Keratinocyte (primary cell): ENCODE data around the gene SLC35E3. TPM values are rescaled to one million over a fixed set of nuclear protein-coding genes. Genes with fewer than 3 reads are reported as not detected.

ENCODE experiments used
- DNase-seq: peaks from one replicate; pipeline ENCODE4 v3.0.0-alpha.2; 2011; ENCODE audit warnings: low read depth, missing footprints, low spot score
- FAIRE-seq: peaks from 2 replicates; lab custom pipeline; 2011; peaks lifted over from hg19 to GRCh38; lab: Jason Lieb, UNC
- H2AFZ ChIP-seq: 2 replicates; pipeline ENCODE4 v1.6.0; 2012; ENCODE audit warnings: low read length, control low read depth, inconsistent platforms; ENCODE audit not compliant: control insufficient read depth
- H3K27ac ChIP-seq: 2 replicates; pipeline ENCODE4 v1.5.1; 2011; ENCODE audit warnings: low read length; ENCODE audit not compliant: control insufficient read depth, insufficient read depth
- H3K27me3 ChIP-seq: 3 replicates; pipeline ENCODE4 v1.6.0; 2011; ENCODE audit warnings: low read length; ENCODE audit not compliant: control insufficient read depth, insufficient read depth; ENCODE audit errors: extremely low read depth
- H3K36me3 ChIP-seq, 2 experiments: 2 replicates in 1 of 2; 3 replicates in 1 of 2; pipeline ENCODE4 v1.5.1; 2011; ENCODE audit warnings: low read length in 2 of 2, mild to moderate bottlenecking in 1 of 2; ENCODE audit not compliant: control insufficient read depth in 2 of 2, insufficient read depth in 2 of 2; ENCODE audit errors: extremely low read depth in 1 of 2
- H3K4me1 ChIP-seq: 3 replicates; pipeline ENCODE4 v1.5.1; 2011; ENCODE audit warnings: low read length; ENCODE audit not compliant: control insufficient read depth, insufficient read depth; ENCODE audit errors: extremely low read depth
- H3K4me2 ChIP-seq: 3 replicates; pipeline ENCODE4 v1.6.0; 2011; ENCODE audit warnings: low read depth, low read length; ENCODE audit not compliant: control insufficient read depth, insufficient read depth; ENCODE audit errors: extremely low read depth
- H3K4me3 ChIP-seq, 3 experiments: fragments of 200-600 bp in 1 of 3; sonication (generic) in 1 of 3; 2 replicates in 2 of 3; 3 replicates in 1 of 3; pipeline ENCODE4 v1.5.1; 2011 to 2016; ENCODE audit warnings: low read length in 3 of 3, mild to moderate bottlenecking in 3 of 3, control low read depth in 2 of 3, inconsistent platforms in 1 of 3, low read depth in 1 of 3, mixed read lengths in 1 of 3, mixed run types in 1 of 3, moderate library complexity in 1 of 3; ENCODE audit not compliant: control insufficient read depth in 2 of 3, insufficient read depth in 2 of 3; ENCODE audit errors: extremely low read depth in 1 of 3
- H3K79me2 ChIP-seq: 2 replicates; pipeline ENCODE4 v1.6.0; 2012; ENCODE audit warnings: low read length; ENCODE audit not compliant: control insufficient read depth, insufficient read depth
- H3K9ac ChIP-seq: 3 replicates; pipeline ENCODE4 v1.6.0; 2011; ENCODE audit warnings: low read length; ENCODE audit not compliant: control insufficient read depth, insufficient read depth; ENCODE audit errors: extremely low read depth
- H3K9me1 ChIP-seq: 3 replicates; pipeline ENCODE4 v1.6.0; 2011; ENCODE audit warnings: low read length; ENCODE audit not compliant: control insufficient read depth, insufficient read depth; ENCODE audit errors: extremely low read depth
- H3K9me3 ChIP-seq: 2 replicates; pipeline ENCODE4 v1.5.1; 2012; ENCODE audit warnings: low read depth, low read length; ENCODE audit not compliant: control insufficient read depth
- H4K20me1 ChIP-seq: 3 replicates; pipeline ENCODE4 v1.6.0; 2011; ENCODE audit warnings: low read length; ENCODE audit not compliant: control insufficient read depth, insufficient read depth; ENCODE audit errors: extremely low read depth
- CTCF ChIP-seq, 3 experiments: IDR thresholded peaks in 1 of 3; conservative IDR thresholded peaks in 1 of 3; optimal IDR thresholded peaks in 1 of 3; 2 replicates in 2 of 3; 3 replicates in 1 of 3; pipeline versions ENCODE3 to v1.5.1; 2011; ENCODE audit warnings: low read length in 3 of 3, mild to moderate bottlenecking in 3 of 3, moderate library complexity in 2 of 3, control low read depth in 1 of 3, inconsistent platforms in 1 of 3; ENCODE audit not compliant: insufficient read depth in 2 of 3; ENCODE audit errors: extremely low read depth in 1 of 3
- EZH2 ChIP-seq: IDR thresholded peaks from one replicate; pipeline ENCODE4 v1.6.1; 2012; ENCODE audit warnings: inconsistent platforms, mild to moderate bottlenecking, low read length, moderate library complexity
- dilution Hi-C: fragments of 300-500 bp; cut with MboI; formaldehyde crosslinking; loops from one replicate; pipeline ENCODE4 v1.7.0; 2020; ENCODE audit warnings: low sequenced_read_pairs; ENCODE audit not compliant: extremely low pct_ligation_motif_present
- polyA plus RNA-seq, 5 experiments: library from polyadenylated mRNA; depleted of rRNA in 3 of 5; stranded (reverse) in 3 of 5; stranded (forward) in 1 of 5; unstranded in 1 of 5; fragments of >200 nt; gene quantifications; 1 replicate in 1 of 5; 2 replicates in 3 of 5; 3 replicates in 1 of 5; pipeline versions ENCODE4 v1.2.1 to v1.2.3, GENCODE V29; 2011 to 2012; ENCODE audit warnings: missing spikeins in 2 of 5, low read depth in 1 of 5, low replicate concordance in 1 of 5

Gene SLC35E3
- polyA plus RNA-seq, 1 donor (not counting 4 experiments of a cell fraction or from before 2014, with no cell fraction given), result 9.9 TPM

- H3K4me2 ChIP-seq, result no peak overlapping the region
- H4K20me1 ChIP-seq, result no peaks in the 10 kb centered on the region
- no peaks in the 10 kb centered on the region for H3K4me1 ChIP-seq
- peaks cover 11% of the 10 kb centered on the region for H3K79me2 ChIP-seq
- DNase-seq (no peak), FAIRE-seq (no peak)
- H3K4me3 ChIP-seq, result no peak overlapping the region
- no peak overlapping the region for H2AFZ ChIP-seq
- dilution Hi-C loops, result no loop called here
- TF ChIP-seq EZH2 (no peak), CTCF (optimal IDR thresholded peaks at IDR 0.05 in 1 of 3, IDR thresholded peaks at IDR 0.05 in 1 of 3, conservative IDR thresholded peaks at IDR 0.05 in 1 of 3; ENCODE audit: extremely low read depth in 1 of 3, insufficient read depth in 2 of 3, low read length in 3 of 3) (no peak)
- no peaks in the 10 kb centered on the region for H3K9me1 ChIP-seq
- no peaks in the 10 kb centered on the region for H3K9me3 ChIP-seq
- no peak overlapping the region for H3K9ac ChIP-seq
- no peak overlapping the region for H3K27ac ChIP-seq
- H3K27me3 ChIP-seq, result no peaks in the 10 kb centered on the region
- H3K36me3 ChIP-seq, result peaks cover 15 to 36% of the 10 kb centered on the region in 2 experiments
These were observed 79.7 kb downstream of the SLC35E3 start for GRCh38 chr12:68825569-68826217.

- no peaks in the 10 kb centered on the region for H3K9me1 ChIP-seq
- TF ChIP-seq CTCF (optimal IDR thresholded peaks at IDR 0.05 in 1 of 3, IDR thresholded peaks at IDR 0.05 in 1 of 3, conservative IDR thresholded peaks at IDR 0.05 in 1 of 3; ENCODE audit: extremely low read depth in 1 of 3, insufficient read depth in 2 of 3, low read length in 3 of 3) (no peak), EZH2 (no peak)
- no peak for DNase-seq
- H3K9me3 ChIP-seq, result no peaks in the 10 kb centered on the region
- H3K27ac ChIP-seq, result peak overlapping the region; percentile 39
- H3K36me3 ChIP-seq, result peaks cover 16 to 34% of the 10 kb centered on the region in 2 experiments
- no peak overlapping the region for H3K4me3 ChIP-seq
- no peaks in the 10 kb centered on the region for H3K4me1 ChIP-seq
- no peak overlapping the region for H3K4me2 ChIP-seq
- FAIRE-seq, result no peak
- peaks cover 10% of the 10 kb centered on the region for H3K79me2 ChIP-seq
- dilution Hi-C loops, result no loop called here
- H3K27me3 ChIP-seq, result no peaks in the 10 kb centered on the region
- no peak overlapping the region for H3K9ac ChIP-seq
- H2AFZ ChIP-seq, result no peak overlapping the region
- no peaks in the 10 kb centered on the region for H4K20me1 ChIP-seq
These were observed 82.1 kb downstream of the SLC35E3 start for GRCh38 chr12:68827895-68828671.
